Thymus (tissue), 11 donors: ENCODE measurements around the gene ZNF732. TPM values are rescaled to one million over a fixed set of nuclear protein-coding genes. Genes with fewer than 3 reads are reported as not detected.
"Not testable (repeated sequence)": the region's sequence is repeated elsewhere in the genome, so short reads cannot be mapped to it uniquely, and the experiment has no call there.

Experiments
- DNase-seq, 9 donors: peaks; one replicate each; pipeline ENCODE4 v3.0.0-alpha.2; 2013; ENCODE audit warnings: low spot score in 9 of 9, low read depth in 6 of 9, missing footprints in 1 of 9
- H3K27ac ChIP-seq, 2 donors: one replicate each; pipeline ENCODE4 v1.5.1; 2013; ENCODE audit warnings: control low read depth in 1 of 2, low read depth in 1 of 2, low read length in 1 of 2, mild to moderate bottlenecking in 1 of 2, moderate library complexity in 1 of 2
- H3K27me3 ChIP-seq, 2 donors: one replicate each; pipeline ENCODE4 v1.5.1; 2013; ENCODE audit warnings: low read length in 1 of 2; ENCODE audit not compliant: control insufficient read depth in 2 of 2, insufficient read depth in 1 of 2
- H3K36me3 ChIP-seq, 2 donors: one replicate each; pipeline ENCODE4 v1.5.1; 2013; ENCODE audit warnings: low read length in 1 of 2, mild to moderate bottlenecking in 1 of 2, moderate library complexity in 1 of 2; ENCODE audit not compliant: control insufficient read depth in 2 of 2, insufficient read depth in 2 of 2
- H3K4me1 ChIP-seq, 2 donors: one replicate each; pipeline ENCODE4 v1.5.1; 2013; ENCODE audit warnings: low read length in 2 of 2; ENCODE audit not compliant: control insufficient read depth in 2 of 2, insufficient read depth in 2 of 2
- H3K4me3 ChIP-seq, 2 donors: one replicate each; pipeline ENCODE4 v1.5.1; 2013; ENCODE audit warnings: low read length in 2 of 2, control low read depth in 1 of 2, mild to moderate bottlenecking in 1 of 2
- H3K9me3 ChIP-seq, 2 donors: one replicate each; pipeline ENCODE4 v1.5.1; 2013; ENCODE audit warnings: low read length in 1 of 2, mild to moderate bottlenecking in 1 of 2; ENCODE audit not compliant: control insufficient read depth in 2 of 2, insufficient read depth in 1 of 2
- WGBS: extraction: QIAGEN DNeasy Blood & Tissue Kit; methylation state at CpG from one replicate; pipeline ENCODE4 v1.1.7; 2013; 5-methylcytosine and 5-hydroxymethylcytosine counted together
- polyA plus RNA-seq: library from polyadenylated mRNA; stranded (reverse); fragments of 200-250 nt; gene quantifications from one replicate; pipeline ENCODE4 v1.2.3, GENCODE V29; 2013
- total RNA-seq: library from RNA; stranded (reverse); fragments of 120-200 nt; gene quantifications from one replicate; pipeline ENCODE4 v1.2.4, GENCODE V29; 2013
- donor health status: healthy.

The ZNF732 gene
- total and polyA plus RNA-seq, 2 donors: 0.09 to 0.42 TPM

GRCh38 chr4:242121-242848, 63.0 kb downstream of the ZNF732 start:
- WGBS: 22% methylated on average over 15 of the region's 15 CpGs
- H3K27me3 ChIP-seq: no peaks in the 10 kb centered on the region
- peaks cover 0 to 10% of the 10 kb centered on the region in 2 donors for H3K9me3 ChIP-seq
- H3K4me3 ChIP-seq: peak overlapping the region in 1 of 2 donors; percentile 20
- H3K27ac ChIP-seq: no peak overlapping the region
- no peaks in the 10 kb centered on the region for H3K36me3 ChIP-seq
- no peaks in the 10 kb centered on the region for H3K4me1 ChIP-seq
- DNase-seq: peak in 8 of 9 donors; percentile 30 to 79 (median 47)

GRCh38 chr4:241411-241810, 63.9 kb downstream of the ZNF732 start:
- not testable (repeated sequence) for H3K27ac ChIP-seq, DNase-seq, H3K4me1 ChIP-seq, H3K36me3 ChIP-seq, H3K27me3 ChIP-seq, H3K9me3 ChIP-seq, H3K4me3 ChIP-seq
- 53% methylated on average over 7 of the region's 7 CpGs for WGBS

- Histone ChIP-seq H3K36me3 (no peaks in the 10 kb centered on the region), H3K27ac (no peak overlapping the region), H3K4me1 (no peaks in the 10 kb centered on the region), H3K9me3 (peaks cover 0 to 16% of the 10 kb centered on the region in 2 donors), H3K27me3 (no peaks in the 10 kb centered on the region), H3K4me3 (no peak overlapping the region)
- DNase-seq: no peak
- 96% methylated on average over 2 of the region's 2 CpGs for WGBS
Measured at GRCh38 chr4:236028-236427, 69.2 kb downstream of the ZNF732 start.

GRCh38 chr4:234178-234577, 71.1 kb downstream of the ZNF732 start:
- H3K36me3 ChIP-seq: no peaks in the 10 kb centered on the region
- H3K27me3 ChIP-seq: no peaks in the 10 kb centered on the region
- H3K4me3 ChIP-seq: no peak overlapping the region
- peaks cover 0 to 17% of the 10 kb centered on the region in 2 donors for H3K9me3 ChIP-seq
- WGBS: 98% methylated on average over 1 of the region's 1 CpG
- DNase-seq: no peak
- no peaks in the 10 kb centered on the region for H3K4me1 ChIP-seq
- H3K27ac ChIP-seq: no peak overlapping the region

GRCh38 chr4:223913-224497, 81.3 kb downstream of the ZNF732 start:
- Histone ChIP-seq H3K36me3 (no peaks in the 10 kb centered on the region), H3K4me1 (no peaks in the 10 kb centered on the region), H3K27me3 (no peaks in the 10 kb centered on the region), H3K27ac (no peak overlapping the region), H3K9me3 (peaks cover 0 to 12% of the 10 kb centered on the region in 2 donors), H3K4me3 (no peak overlapping the region)
- DNase-seq: no peak
- 95% methylated on average over 1 of the region's 1 CpG for WGBS

Other genes starting within 250 kb of the ZNF732 start
- gene ZNF718, start 181.0 kb downstream of the ZNF732 start, total RNA-seq: 7.5 TPM
- 2.9 TPM for gene ZNF718, start 181.0 kb downstream of the ZNF732 start, polyA plus RNA-seq
- gene ZNF141, start 32.3 kb upstream of the ZNF732 start, total RNA-seq: 33.0 TPM
- gene ZNF141, start 32.3 kb upstream of the ZNF732 start, polyA plus RNA-seq: 10.1 TPM
- 25.6 TPM for gene ZNF721, start 193.7 kb upstream of the ZNF732 start, total RNA-seq
- 19.3 TPM for gene ZNF721, start 193.7 kb upstream of the ZNF732 start, polyA plus RNA-seq
- gene PIGG, start 193.7 kb upstream of the ZNF732 start, total RNA-seq: 24.8 TPM
- 89.2 TPM for gene PIGG, start 193.7 kb upstream of the ZNF732 start, polyA plus RNA-seq